T-helper 2 cell treated with Interferon-gamma antibody and Interleukin-4, amounts not matched to agents 5 μg/mL and 100 μg/mL, for 36 hours (primary cell): Measurements from ENCODE around the gene GMNC.

Experiments
- DNase-seq: peaks from one replicate; pipeline ENCODE4 v3.0.0; 2021; ENCODE audit warnings: low spot score
- H3K27ac Mint-ChIP-seq: one replicate; pipeline ENCODE4 v1.8.0; 2021; ENCODE audit warnings: mild to moderate bottlenecking, mixed read lengths
- H3K27me3 Mint-ChIP-seq: one replicate; pipeline ENCODE4 v1.8.0; 2021; ENCODE audit warnings: low read depth, mixed read lengths
- H3K36me3 Mint-ChIP-seq: one replicate; pipeline ENCODE4 v1.8.0; 2021; ENCODE audit warnings: low read depth, mixed read lengths
- H3K4me1 Mint-ChIP-seq: one replicate; pipeline ENCODE4 v1.8.0; 2021; ENCODE audit warnings: low read depth, mixed read lengths
- H3K4me3 Mint-ChIP-seq: one replicate; pipeline ENCODE4 v1.8.0; 2022; ENCODE audit warnings: mild to moderate bottlenecking, moderate library complexity, mixed read lengths
- H3K9me3 Mint-ChIP-seq: one replicate; pipeline ENCODE4 v1.8.0; 2021; ENCODE audit warnings: mixed read lengths

GMNC gene

GRCh38 chr3:190826018-190826417 lies 36.5 kb downstream of the GMNC start:
- H3K27ac Mint-ChIP-seq = no peak overlapping the region
- no peaks in the 10 kb centered on the region for H3K27me3 Mint-ChIP-seq
- H3K4me1 Mint-ChIP-seq = no peaks in the 10 kb centered on the region
- no peak overlapping the region for H3K4me3 Mint-ChIP-seq
- H3K9me3 Mint-ChIP-seq = no peaks in the 10 kb centered on the region
- DNase-seq = no peak
- H3K36me3 Mint-ChIP-seq = no peaks in the 10 kb centered on the region

GRCh38 chr3:190825386-190826016 lies 37.0 kb downstream of the GMNC start:
- DNase-seq = no peak
- no peak overlapping the region for H3K4me3 Mint-ChIP-seq
- H3K27me3 Mint-ChIP-seq = no peaks in the 10 kb centered on the region
- H3K9me3 Mint-ChIP-seq = no peaks in the 10 kb centered on the region
- H3K27ac Mint-ChIP-seq = no peak overlapping the region
- H3K4me1 Mint-ChIP-seq = no peaks in the 10 kb centered on the region
- H3K36me3 Mint-ChIP-seq = no peaks in the 10 kb centered on the region

GRCh38 chr3:190811775-190812480 lies 50.6 kb downstream of the GMNC start:
- no peak overlapping the region for H3K27ac Mint-ChIP-seq
- no peaks in the 10 kb centered on the region for H3K27me3 Mint-ChIP-seq
- H3K4me1 Mint-ChIP-seq = no peaks in the 10 kb centered on the region
- no peaks in the 10 kb centered on the region for H3K36me3 Mint-ChIP-seq
- DNase-seq = no peak
- H3K4me3 Mint-ChIP-seq = no peak overlapping the region
- H3K9me3 Mint-ChIP-seq = no peaks in the 10 kb centered on the region

- Mint-ChIP-seq H3K4me1 (no peaks in the 10 kb centered on the region), H3K4me3 (no peak overlapping the region), H3K27me3 (no peaks in the 10 kb centered on the region), H3K9me3 (no peaks in the 10 kb centered on the region), H3K27ac (no peak overlapping the region), H3K36me3 (no peaks in the 10 kb centered on the region)
- DNase-seq = no peak
Observed at GRCh38 chr3:190810957-190811356, 51.5 kb downstream of the GMNC start.

- Mint-ChIP-seq H3K27ac (no peak overlapping the region), H3K36me3 (no peaks in the 10 kb centered on the region), H3K4me1 (no peaks in the 10 kb centered on the region), H3K27me3 (no peaks in the 10 kb centered on the region), H3K9me3 (no peaks in the 10 kb centered on the region), H3K4me3 (no peak overlapping the region)
- DNase-seq = no peak
Observed at GRCh38 chr3:190809351-190809750, 53.1 kb downstream of the GMNC start.

- Mint-ChIP-seq H3K27me3 (no peaks in the 10 kb centered on the region), H3K27ac (no peak overlapping the region), H3K4me3 (no peak overlapping the region), H3K4me1 (no peaks in the 10 kb centered on the region), H3K9me3 (no peaks in the 10 kb centered on the region), H3K36me3 (no peaks in the 10 kb centered on the region)
- no peak for DNase-seq
Observed at GRCh38 chr3:190807719-190808375, 54.6 kb downstream of the GMNC start.
